Heart left ventricle (tissue), 13 donors: ENCODE measurements around the gene RUFY3.
"Not testable (repeated sequence)": the region's sequence is repeated elsewhere in the genome, so short reads cannot be mapped to it uniquely, and the experiment has no call there.

Experiments
- CTCF ChIP-seq, 12 donors: fragments of 200-600 bp; sonication (generic) in 4 of 12; IDR thresholded peaks; one replicate each; pipeline versions ENCODE4 v1.5.0 to v1.8.0; 2018 to 2022; ENCODE audit warnings: antibody characterized with exemption in 12 of 12, mild to moderate bottlenecking in 5 of 12
- POLR2A ChIP-seq, 2 donors: fragments of 450-650 bp; IDR thresholded peaks; one replicate each; pipeline ENCODE4 v1.6.1; 2017; ENCODE audit warnings: antibody characterized with exemption in 2 of 2, mild to moderate bottlenecking in 2 of 2, moderate library complexity in 2 of 2
- donor health status: ischemic (EF 13 %, LVEDD 7.1; RV severe dilation, severe dysfunction).
- donor health status: DM: no; HTN: yes; CAD: no.
- donor health status: DM: no; HTN: no; CAD: no.
- donor health status: ischemic (EF 25% LVEDD 6.9; RV normal size, moderate dysfunction).
- donor health status: ischemic (EF 25% LVEDD 5.7; RV mildly dilated, moderate dysfunction).
- donor health status: ischemic (EF 35%, LVEDD 5.7; RV mildly dilated, moderate dysfunction).
- donor health status: nonischemic (EF 11% LVEDD 7.7; RV severe dilation, severe dysfunction).
- donor health status: DM: yes; HTN: yes; CAD: no.
- donor health status: PGD.
- donor health status: ischemic (EF 29% LVEDD 5.4; RV normal size, mild dysfunction).
- donor health status: nonischemic (EF 23%, LVEDD 6.1; RV moderate dilation, normal function).

- not testable (repeated sequence) for TF ChIP-seq CTCF, POLR2A (IDR thresholded peaks at IDR 0.05)
Measured at GRCh38 chr4:70694633-70695032, 27.1 kb upstream of the RUFY3 start.
